Lower leg skin (tissue), 4 donors: Measurements from ENCODE around the gene POU4F3. TPM values are rescaled to one million over a fixed set of nuclear protein-coding genes. Genes with fewer than 3 reads are reported as not detected.

Experiments
- DNase-seq, 2 donors: peaks; one replicate each; pipeline ENCODE4 v3.0.0-alpha.2; 2019; ENCODE audit warnings: low spot score in 2 of 2
- H3K4me3 ChIP-seq: fragments of 200-600 bp; sonication (generic); 2 replicates; pipeline ENCODE4 v1.5.1; 2017; ENCODE audit warnings: mild to moderate bottlenecking, low read depth; ENCODE audit not compliant: poor library complexity, severe bottlenecking
- CTCF ChIP-seq, 3 donors: fragments of 450-650 bp; IDR thresholded peaks; one replicate each; pipeline ENCODE4 v1.5.1; 2016; ENCODE audit warnings: antibody characterized with exemption in 3 of 3, mild to moderate bottlenecking in 3 of 3, moderate library complexity in 2 of 3
- POLR2A ChIP-seq, 2 donors: fragments of 450-650 bp; IDR thresholded peaks; one replicate each; pipeline ENCODE4 v1.6.1; 2016 to 2017; ENCODE audit warnings: antibody characterized with exemption in 2 of 2, mild to moderate bottlenecking in 1 of 2, moderate library complexity in 1 of 2
- WGBS, 2 donors: methylation state at CpG; one replicate each; pipeline ENCODE4 v1.1.5; 2018; 5-methylcytosine and 5-hydroxymethylcytosine counted together
- intact Hi-C: fragments of 100-400 bp; cut with DNase I; formaldehyde crosslinking; loops from one replicate; pipeline ENCODE4 v1.15.0; 2023; ENCODE audit warnings: low total_unique reads
- total RNA-seq, 4 donors: library from RNA; depleted of rRNA; stranded (reverse); fragments of >200 nt; gene quantifications; one replicate each; pipeline ENCODE4 v1.1.0, GENCODE V29; 2016

The POU4F3 gene
- total RNA-seq, 4 donors from 2014 or later: 0.13 TPM; not detected in 3

- intact Hi-C loops: no loop called here
- WGBS, 2 donors: 71 to 87% methylated on average over 2 of the region's 2 CpGs
- no peak for TF ChIP-seq POLR2A (IDR thresholded peaks at IDR 0.05)
- no peak for TF ChIP-seq CTCF (IDR thresholded peaks at IDR 0.05)
- no peak overlapping the region for H3K4me3 ChIP-seq
- DNase-seq: no peak
These were observed 42.1 kb downstream of the POU4F3 start for GRCh38 chr5:146380714-146381113.

- no peak for DNase-seq
- H3K4me3 ChIP-seq: no peak overlapping the region
- intact Hi-C loops: no loop called here
- WGBS, 2 donors: 38 to 42% methylated on average over 2 of the region's 2 CpGs
- no peak for TF ChIP-seq POLR2A (IDR thresholded peaks at IDR 0.05)
- TF ChIP-seq CTCF (IDR thresholded peaks at IDR 0.05): no peak
These were observed 49.7 kb downstream of the POU4F3 start for GRCh38 chr5:146388386-146388785.

- 55 to 75% methylated on average over 2 of the region's 2 CpGs for WGBS, 2 donors
These were observed 51.8 kb downstream of the POU4F3 start for GRCh38 chr5:146390469-146390868.

More at GRCh38 chr5:146390469-146390868, 51.8 kb downstream of the POU4F3 start:
- H3K4me3 ChIP-seq: no peak overlapping the region
- intact Hi-C loops: no loop called here
- no peak for DNase-seq
- TF ChIP-seq CTCF (IDR thresholded peaks at IDR 0.05) (no peak), POLR2A (IDR thresholded peaks at IDR 0.05) (no peak)

Other genes with a start within 250 kb of the POU4F3 start
- gene PLAC8L1, start 233.3 kb upstream of the POU4F3 start, total RNA-seq: not detected
- 10 to 100 TPM; 46.1 to 57.3 (median 50.1) TPM for gene LARS1, start 156.2 kb upstream of the POU4F3 start, total RNA-seq
- 10 to 100 TPM; 16.1 to 20.7 (median 18.1) TPM for gene RBM27, start 135.2 kb upstream of the POU4F3 start, total RNA-seq
- 10 to 100 TPM; 33.8 to 69.5 (median 42.2) TPM for gene TCERG1, start 108.5 kb downstream of the POU4F3 start, total RNA-seq
- gene GPR151, start 177.4 kb downstream of the POU4F3 start, total RNA-seq: not detected